H1 (cell line): ENCODE measurements around the gene RAB38. TPM values are rescaled to one million over a fixed set of nuclear protein-coding genes. Genes with fewer than 3 reads are reported as not detected.

Experiments
- CHD7 ChIP-seq: fragments of 300-600 bp; sonication (generic); IDR thresholded peaks from 2 replicates; pipeline ENCODE4 v1.7.1; 2012; ENCODE audit warnings: low read length, moderate library complexity, mild to moderate bottlenecking, inconsistent platforms; ENCODE audit not compliant: insufficient replicate concordance
- EP300 ChIP-seq, 2 experiments: IDR thresholded peaks; 1 replicate in 1 of 2; 2 replicates in 1 of 2; pipeline ENCODE4 v1.6.1; 2011 to 2012; ENCODE audit warnings: low read depth in 2 of 2, low read length in 2 of 2, mild to moderate bottlenecking in 2 of 2, borderline replicate concordance in 1 of 2, inconsistent platforms in 1 of 2, moderate library complexity in 1 of 2
- polyA plus RNA-seq, 7 experiments: library from polyadenylated mRNA; depleted of rRNA in 3 of 7; stranded (reverse) in 5 of 7; unstranded in 2 of 7; fragments of >200 nt in 5 of 7; fragments of 200-250 nt in 2 of 7; gene quantifications; 1 replicate in 5 of 7; 2 replicates in 1 of 7; 4 replicates in 1 of 7; pipeline versions ENCODE4 v1.2.1 to v1.2.3, GENCODE V29; 2011 to 2013; ENCODE audit warnings: missing spikeins in 2 of 7, mixed read lengths in 2 of 7
- total RNA-seq: library from RNA; stranded (reverse); fragmentation: NEBNext Ultra II Directional; extraction: Animal tissue kit (Norgen Biotek cat#: 25700); gene quantifications from 2 replicates; pipeline ENCODE4 v1.2.1, GENCODE V29; 2021

The RAB38 gene
- total and polyA plus RNA-seq, 2 of the 8 experiments (the other 6 are each of a cell fraction or from before 2014, with no cell fraction given), result 15.4 to 16.5 TPM

GRCh38 chr11:88122956-88123355 is 52.3 kb downstream of the RAB38 start (continued):
- no peak for TF ChIP-seq CHD7
- TF ChIP-seq EP300 (IDR thresholded peaks at IDR 0.05; ENCODE audit: borderline replicate concordance in 1 of 2, low read depth in 2 of 2, low read length in 2 of 2), result no peak
